ENCODE data around the gene SYCP1. TPM values are rescaled to one million over a fixed set of nuclear protein-coding genes. Genes with fewer than 3 reads are reported as not detected.

Gene SYCP1
- total RNA-seq, 2 experiments from 2014 or later: not detected

- H3K4me1 Mint-ChIP-seq (ENCODE audit: low read depth): no peaks in the 10 kb centered on the region
- ATAC-seq (ENCODE audit: poor library complexity): no peak
- peaks cover 0 to 6% of the 10 kb centered on the region in 2 experiments for H3K27me3 ChIP-seq (ENCODE audit: control insufficient read depth in 1 of 2, insufficient read depth in 2 of 2, low read length in 2 of 2)
- CTCF ChIA-PET: no interaction called here
- H3K9me3 ChIP-seq (ENCODE audit: control insufficient read depth in 1 of 2, insufficient read depth in 1 of 2, low read length in 2 of 2): no peaks in the 10 kb centered on the region
- H3K27me3 Mint-ChIP-seq: peaks cover 41% of the 10 kb centered on the region
- H3K9me3 Mint-ChIP-seq: peaks cover 3% of the 10 kb centered on the region
- H3K27ac ChIP-seq (ENCODE audit: low read depth in 1 of 2, low read length in 2 of 2): no peak overlapping the region
- H3K4me3 Mint-ChIP-seq: no peak overlapping the region
- H3K27ac Mint-ChIP-seq: no peak overlapping the region
- TF ChIP-seq CTCF (IDR thresholded peaks at IDR 0.05): no peak
- H3K36me3 ChIP-seq (ENCODE audit: insufficient read depth, low read length): no peaks in the 10 kb centered on the region
- no peaks in the 10 kb centered on the region for H3K36me3 Mint-ChIP-seq (ENCODE audit: low read depth)
- intact Hi-C loops (cut with DNase I, micrococcal nuclease): no loop called here
- POLR2A ChIA-PET: no interaction called here
- H3K4me3 ChIP-seq (ENCODE audit: low read length): no peak overlapping the region
- H3K4me1 ChIP-seq (ENCODE audit: insufficient read depth, low read length): no peaks in the 10 kb centered on the region
- no peak for DNase-seq
These were observed 166.5 kb downstream of the SYCP1 start for GRCh38 chr1:115021145-115021544.

GRCh38 chr1:115023593-115023992, 168.9 kb downstream of the SYCP1 start:
- peaks cover 0 to 6% of the 10 kb centered on the region in 2 experiments for H3K27me3 ChIP-seq (ENCODE audit: control insufficient read depth in 1 of 2, insufficient read depth in 2 of 2, low read length in 2 of 2)
- ChIA-PET CTCF (interaction anchor here (0.8 kb wide), 1 partner anchor 9 kb away, joined by 3 read pairs; no protein-coding TSS in a partner anchor), POLR2A (no interaction called here)
- no peak overlapping the region for H3K27ac ChIP-seq (ENCODE audit: low read depth in 1 of 2, low read length in 2 of 2)
- ATAC-seq (ENCODE audit: poor library complexity) (no peak), DNase-seq (no peak)
- no peaks in the 10 kb centered on the region for H3K36me3 ChIP-seq (ENCODE audit: insufficient read depth, low read length)
- intact Hi-C loops (cut with DNase I, micrococcal nuclease): no loop called here
- Mint-ChIP-seq H3K36me3 (ENCODE audit: low read depth) (no peaks in the 10 kb centered on the region), H3K27me3 (peaks cover 42% of the 10 kb centered on the region), H3K9me3 (peaks cover 3% of the 10 kb centered on the region), H3K27ac (no peak overlapping the region), H3K4me1 (ENCODE audit: low read depth) (no peaks in the 10 kb centered on the region), H3K4me3 (no peak overlapping the region)
- no peak overlapping the region for H3K4me3 ChIP-seq (ENCODE audit: low read length)
- TF ChIP-seq CTCF (IDR thresholded peaks at IDR 0.05): no peak
- no peaks in the 10 kb centered on the region for H3K4me1 ChIP-seq (ENCODE audit: insufficient read depth, low read length)
- H3K9me3 ChIP-seq (ENCODE audit: control insufficient read depth in 1 of 2, insufficient read depth in 1 of 2, low read length in 2 of 2): no peaks in the 10 kb centered on the region

- ChIA-PET CTCF (interaction anchor here (1.2 kb wide), 1 partner anchor 9 kb away, joined by 3 read pairs; no protein-coding TSS in a partner anchor), POLR2A (no interaction called here)
- no peaks in the 10 kb centered on the region for H3K9me3 ChIP-seq (ENCODE audit: control insufficient read depth in 1 of 2, insufficient read depth in 1 of 2, low read length in 2 of 2)
- no peak within 1 kb of the TSS for H3K27ac ChIP-seq (ENCODE audit: low read depth in 1 of 2, low read length in 2 of 2)
- no peak for ATAC-seq (ENCODE audit: poor library complexity)
- intact Hi-C loops (cut with DNase I, micrococcal nuclease): no loop called here
- H3K36me3 ChIP-seq (ENCODE audit: insufficient read depth, low read length): no peaks in the 10 kb centered on the region
- H3K4me3 ChIP-seq (ENCODE audit: low read length): no peak within 1 kb of the TSS
- DNase-seq: no peak
- H3K4me1 ChIP-seq (ENCODE audit: insufficient read depth, low read length): no peaks in the 10 kb centered on the region
- Mint-ChIP-seq H3K27ac (no peak within 1 kb of the TSS), H3K4me1 (ENCODE audit: low read depth) (no peaks in the 10 kb centered on the region), H3K4me3 (no peak within 1 kb of the TSS), H3K27me3 (peaks cover 17% of the 10 kb centered on the region), H3K36me3 (ENCODE audit: low read depth) (no peaks in the 10 kb centered on the region), H3K9me3 (no peaks in the 10 kb centered on the region)
- no peak for TF ChIP-seq CTCF (IDR thresholded peaks at IDR 0.05)
- no peaks in the 10 kb centered on the region for H3K27me3 ChIP-seq (ENCODE audit: control insufficient read depth in 1 of 2, insufficient read depth in 2 of 2, low read length in 2 of 2)
These were observed 174.9 kb downstream of the SYCP1 start, which contains the start of gene TSHB for GRCh38 chr1:115029526-115029925. TSS of gene TSHB (plus strand) at chr1:115029826. CDS start at chr1:115033363, 3,537 bp downstream.
